ENCODE measurements around the gene KANSL1L. TPM values are rescaled to one million over a fixed set of nuclear protein-coding genes. Genes with fewer than 3 reads are reported as not detected.

KANSL1L gene
- total and polyA plus RNA-seq, 9 of the 15 experiments (the other 6 are each of a cell fraction or from before 2014, with no cell fraction given): 1.3 to 6.7 (median 2.4) TPM

DNA sequence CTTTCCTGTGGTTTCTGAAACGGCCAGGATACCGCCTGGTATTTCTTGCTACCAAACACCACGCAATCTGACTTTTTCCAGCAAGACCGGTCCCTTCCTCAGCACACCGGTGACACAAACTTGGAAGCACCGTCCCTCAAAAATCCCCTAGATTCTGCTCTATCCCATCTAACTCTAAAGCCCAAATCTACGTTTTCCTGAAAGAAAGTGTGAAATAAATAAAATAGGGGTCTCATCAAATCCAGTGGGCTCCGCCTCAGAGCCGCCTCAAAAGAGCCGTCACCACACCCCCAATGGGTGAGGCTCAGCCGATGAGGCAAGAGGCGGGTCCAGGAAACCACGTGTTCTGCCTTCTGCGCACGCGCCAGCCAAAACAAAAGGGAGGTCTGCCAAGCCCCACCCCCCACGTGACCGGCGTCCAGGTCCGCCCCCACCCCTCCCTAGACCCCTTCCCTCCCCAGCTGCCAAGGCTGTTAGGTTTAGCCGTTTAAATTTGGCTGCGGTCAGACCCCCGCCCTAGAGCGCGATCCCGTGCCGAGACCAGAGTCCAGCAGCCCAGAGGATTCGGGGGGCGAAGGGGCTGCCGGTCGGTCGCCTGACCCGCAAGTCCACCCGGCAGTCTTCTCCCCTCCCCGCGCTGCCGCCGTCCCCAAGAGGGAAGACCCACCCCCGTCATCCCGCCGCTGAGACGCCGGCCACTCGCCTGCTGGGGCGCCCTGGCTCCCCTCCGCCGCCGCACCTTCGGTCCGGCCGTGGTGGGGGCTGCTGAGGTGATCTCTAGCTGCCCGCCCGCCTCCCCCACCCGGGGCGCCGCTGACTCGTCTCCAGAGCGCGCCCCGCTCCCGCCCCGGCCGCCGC, 534 bp downstream of the KANSL1L start:
- H3K4me1 ChIP-seq (replicated peaks in 1 of 2; ENCODE audit: control insufficient read depth in 2 of 2, insufficient read depth in 2 of 2, low read length in 2 of 2): no peaks in the 10 kb centered on the region
- H3K4me3 ChIP-seq: peak overlapping the region; percentile 72
- peak; percentile 90 for FAIRE-seq
- H3K4me2 ChIP-seq (ENCODE audit: insufficient read depth, low read length): peak overlapping the region; percentile 91
- H4K20me1 ChIP-seq (replicated peaks; ENCODE audit: control insufficient read depth, insufficient read depth, low read length): no peaks in the 10 kb centered on the region
- H3K27me3 ChIP-seq (ENCODE audit: control insufficient read depth in 2 of 2, insufficient read depth in 2 of 2, low read length in 2 of 2): no peaks in the 10 kb centered on the region
- in situ Hi-C loops (cut with MboI): no loop called here
- peak overlapping the region; percentile 83 to 95 for H3K9ac ChIP-seq (ENCODE audit: insufficient read depth in 1 of 2, low read depth in 2 of 2, low read length in 2 of 2)
- H3K27ac ChIP-seq (ENCODE audit: extremely low read depth, low read depth, low read length): peak overlapping the region; percentile 85
- H2AFZ ChIP-seq (ENCODE audit: low read depth, low read length): peak overlapping the region; percentile 93
- H3K36me3 ChIP-seq (ENCODE audit: control insufficient read depth, insufficient read depth, low read length): no peaks in the 10 kb centered on the region
- ChIA-PET CTCF (ENCODE audit: low intra/inter-chr PET ratio) (no interaction called here), POLR2A (no interaction called here)
- WGBS (ENCODE audit: insufficient coverage, low coverage, missing lambda C conversion rate): 0% methylated on average over 13 of the region's 64 CpGs
- peaks cover 17% of the 10 kb centered on the region; the same call in 2 of the 3 replicates for H3K79me2 ChIP-seq (ENCODE audit: control insufficient read depth, insufficient read depth, low read length)
- H3K9me1 ChIP-seq (ENCODE audit: control insufficient read depth, insufficient read depth, low read length): no peaks in the 10 kb centered on the region
- intact Hi-C loops (cut with micrococcal nuclease): loop anchor here (5.0 kb wide), 2 partner anchors 98 to 183 kb away; no protein-coding TSS in a partner anchor
- no peaks in the 10 kb centered on the region for H3K9me3 ChIP-seq (replicated peaks; ENCODE audit: control insufficient read depth, insufficient read depth, low read depth, low read length)
- BruUV-seq (replicated peaks): TSS peak; percentile 63
- peak; percentile 86 to 92 (median 86) for DNase-seq (ENCODE audit: extremely low read depth in 1 of 4, low spot score in 3 of 4)
- peak; percentile 84 for ATAC-seq
- TF ChIP-seq MNT (conservative IDR thresholded peaks at IDR 0.05) (peak; percentile 74 to 79), POLR2H (tag; IDR thresholded peaks at IDR 0.05; ENCODE audit: low read depth) (peak; percentile 35; the same call in 1 of the 2 replicates), ZNF140 (CRISPR knock-in tag; IDR thresholded peaks at IDR 0.05) (no peak), PPARD (CRISPR knock-in tag; IDR thresholded peaks at IDR 0.05) (no peak), RBFOX2 (IDR thresholded peaks at IDR 0.05; ENCODE audit: low read depth, low read length) (peak; percentile 66), BMI1 (IDR thresholded peaks at IDR 0.05; ENCODE audit: low read length) (no peak), CREBBP (IDR thresholded peaks at IDR 0.05; ENCODE audit: low read depth, low read length) (no peak), NR3C1 (CRISPR knock-in tag; IDR thresholded peaks at IDR 0.05) (no peak), GATAD2B (IDR thresholded peaks at IDR 0.05; ENCODE audit: borderline replicate concordance) (no peak), ATF1 (CRISPR knock-in tag; IDR thresholded peaks at IDR 0.05) (no peak), ATF1 (tag; IDR thresholded peaks at IDR 0.05) (0 out of 2 replicates have a peak, but pooled peaks have one; percentile 32)
- TF ChIP-seq, protein P1, sequence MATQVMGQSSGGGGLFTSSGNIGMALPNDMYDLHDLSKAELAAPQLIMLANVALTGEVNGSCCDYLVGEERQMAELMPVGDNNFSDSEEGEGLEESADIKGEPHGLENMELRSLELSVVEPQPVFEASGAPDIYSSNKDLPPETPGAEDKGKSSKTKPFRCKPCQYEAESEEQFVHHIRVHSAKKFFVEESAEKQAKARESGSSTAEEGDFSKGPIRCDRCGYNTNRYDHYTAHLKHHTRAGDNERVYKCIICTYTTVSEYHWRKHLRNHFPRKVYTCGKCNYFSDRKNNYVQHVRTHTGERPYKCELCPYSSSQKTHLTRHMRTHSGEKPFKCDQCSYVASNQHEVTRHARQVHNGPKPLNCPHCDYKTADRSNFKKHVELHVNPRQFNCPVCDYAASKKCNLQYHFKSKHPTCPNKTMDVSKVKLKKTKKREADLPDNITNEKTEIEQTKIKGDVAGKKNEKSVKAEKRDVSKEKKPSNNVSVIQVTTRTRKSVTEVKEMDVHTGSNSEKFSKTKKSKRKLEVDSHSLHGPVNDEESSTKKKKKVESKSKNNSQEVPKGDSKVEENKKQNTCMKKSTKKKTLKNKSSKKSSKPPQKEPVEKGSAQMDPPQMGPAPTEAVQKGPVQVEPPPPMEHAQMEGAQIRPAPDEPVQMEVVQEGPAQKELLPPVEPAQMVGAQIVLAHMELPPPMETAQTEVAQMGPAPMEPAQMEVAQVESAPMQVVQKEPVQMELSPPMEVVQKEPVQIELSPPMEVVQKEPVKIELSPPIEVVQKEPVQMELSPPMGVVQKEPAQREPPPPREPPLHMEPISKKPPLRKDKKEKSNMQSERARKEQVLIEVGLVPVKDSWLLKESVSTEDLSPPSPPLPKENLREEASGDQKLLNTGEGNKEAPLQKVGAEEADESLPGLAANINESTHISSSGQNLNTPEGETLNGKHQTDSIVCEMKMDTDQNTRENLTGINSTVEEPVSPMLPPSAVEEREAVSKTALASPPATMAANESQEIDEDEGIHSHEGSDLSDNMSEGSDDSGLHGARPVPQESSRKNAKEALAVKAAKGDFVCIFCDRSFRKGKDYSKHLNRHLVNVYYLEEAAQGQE (IDR thresholded peaks at IDR 0.05; ENCODE audit: borderline replicate concordance): peak; percentile 56
- TF ChIP-seq, protein P1 (CRISPR knock-in tag; IDR thresholded peaks at IDR 0.05; ENCODE audit: low read depth): no peak

All from K562 (cell line).